Suprapubic skin (tissue), 4 donors: ENCODE measurements around the gene PPIF. TPM values are rescaled to one million over a fixed set of nuclear protein-coding genes. Genes with fewer than 3 reads are reported as not detected.

ENCODE experiments used
- DNase-seq, 2 donors: peaks; one replicate each; pipeline ENCODE4 v3.0.0-alpha.2; 2019; ENCODE audit warnings: low spot score in 2 of 2
- H3K27ac ChIP-seq: fragments of 200-600 bp; sonication (generic); one replicate; pipeline ENCODE4 v1.5.1; 2019
- H3K27me3 ChIP-seq: fragments of 200-600 bp; sonication (generic); one replicate; pipeline ENCODE4 v1.5.1; 2019
- H3K36me3 ChIP-seq: fragments of 200-600 bp; sonication (generic); one replicate; pipeline ENCODE4 v1.5.1; 2019
- H3K4me1 ChIP-seq: fragments of 200-600 bp; sonication (generic); one replicate; pipeline ENCODE4 v1.5.1; 2019
- H3K4me3 ChIP-seq: fragments of 200-600 bp; sonication (generic); one replicate; pipeline ENCODE4 v1.5.1; 2019; ENCODE audit warnings: mild to moderate bottlenecking
- H3K9me3 ChIP-seq: fragments of 200-600 bp; sonication (generic); one replicate; pipeline ENCODE4 v1.5.1; 2019
- CTCF ChIP-seq, 2 donors: fragments of 200-600 bp in 1 of 2; fragments of 450-650 bp in 1 of 2; sonication (generic) in 1 of 2; IDR thresholded peaks; one replicate each; pipeline ENCODE4 v1.5.1; 2016 to 2019; ENCODE audit warnings: antibody characterized with exemption in 2 of 2, mild to moderate bottlenecking in 1 of 2, moderate library complexity in 1 of 2
- EP300 ChIP-seq: sonication (generic); formaldehyde crosslinking; IDR thresholded peaks from one replicate; pipeline ENCODE4 v1.6.1; 2017; ENCODE audit warnings: antibody characterized with exemption
- POLR2A ChIP-seq, 2 donors: fragments of 450-650 bp; IDR thresholded peaks; one replicate each; pipeline ENCODE4 v1.6.1; 2017; ENCODE audit warnings: antibody characterized with exemption in 2 of 2, mild to moderate bottlenecking in 2 of 2, moderate library complexity in 2 of 2
- POLR2AphosphoS5 ChIP-seq, 3 donors: sonication (generic); formaldehyde crosslinking; IDR thresholded peaks; one replicate each; pipeline ENCODE4 v1.6.1; 2017; ENCODE audit warnings: antibody characterized with exemption in 3 of 3
- WGBS: methylation state at CpG from one replicate; pipeline ENCODE4 v1.1.5; 2018; 5-methylcytosine and 5-hydroxymethylcytosine counted together
- total RNA-seq, 4 donors: library from RNA; depleted of rRNA; stranded (reverse); fragments of >200 nt; gene quantifications; one replicate each; pipeline ENCODE4 v1.1.0, GENCODE V29; 2016

Gene PPIF
- total RNA-seq, 4 donors from 2014 or later = 41.0 to 92.8 (median 71.1) TPM

- Histone ChIP-seq H3K27me3 (no peaks in the 10 kb centered on the region), H3K27ac (no peak overlapping the region), H3K36me3 (no peaks in the 10 kb centered on the region), H3K4me3 (no peak overlapping the region), H3K4me1 (peaks cover 32% of the 10 kb centered on the region), H3K9me3 (no peaks in the 10 kb centered on the region)
- TF ChIP-seq POLR2AphosphoS5 (IDR thresholded peaks at IDR 0.05) = no peak
- no peak for TF ChIP-seq CTCF (IDR thresholded peaks at IDR 0.05)
- TF ChIP-seq POLR2A (IDR thresholded peaks at IDR 0.05) = no peak
- no peak for TF ChIP-seq EP300
- no peak for DNase-seq
- WGBS = 100% methylated on average over 1 of the region's 1 CpG
These were observed 23.7 kb upstream of the PPIF start for GRCh38 chr10:79323602-79324001.

GRCh38 chr10:79324032-79324695 is 23.1 kb upstream of the PPIF start:
- DNase-seq = no peak
- Histone ChIP-seq H3K4me1 (peaks cover 32% of the 10 kb centered on the region), H3K27ac (no peak overlapping the region), H3K4me3 (no peak overlapping the region), H3K9me3 (no peaks in the 10 kb centered on the region), H3K27me3 (no peaks in the 10 kb centered on the region), H3K36me3 (no peaks in the 10 kb centered on the region)
- TF ChIP-seq POLR2A (IDR thresholded peaks at IDR 0.05) (no peak), POLR2AphosphoS5 (IDR thresholded peaks at IDR 0.05) (no peak), CTCF (IDR thresholded peaks at IDR 0.05) (no peak), EP300 (no peak)
- 86% methylated on average over 10 of the region's 10 CpGs for WGBS

- Histone ChIP-seq H3K4me3 (no peak overlapping the region), H3K36me3 (no peaks in the 10 kb centered on the region), H3K27ac (no peak overlapping the region), H3K27me3 (no peaks in the 10 kb centered on the region), H3K4me1 (peaks cover 28% of the 10 kb centered on the region), H3K9me3 (no peaks in the 10 kb centered on the region)
- 100% methylated on average over 3 of the region's 3 CpGs for WGBS
- DNase-seq = no peak
- TF ChIP-seq POLR2A (IDR thresholded peaks at IDR 0.05) (no peak), EP300 (no peak), CTCF (IDR thresholded peaks at IDR 0.05) (no peak), POLR2AphosphoS5 (IDR thresholded peaks at IDR 0.05) (no peak)
These were observed 20.7 kb upstream of the PPIF start for GRCh38 chr10:79326361-79327089.

- no peak for TF ChIP-seq POLR2A (IDR thresholded peaks at IDR 0.05)
- no peak for TF ChIP-seq POLR2AphosphoS5 (IDR thresholded peaks at IDR 0.05)
- TF ChIP-seq CTCF (IDR thresholded peaks at IDR 0.05) = no peak
- no peak for TF ChIP-seq EP300
- no peak overlapping the region for H3K27ac ChIP-seq
- 91% methylated on average over 8 of the region's 8 CpGs for WGBS
These were observed 20.2 kb upstream of the PPIF start for GRCh38 chr10:79327090-79327457.

GRCh38 chr10:79328147-79328701 is 19.0 kb upstream of the PPIF start:
- WGBS = 93% methylated on average over 5 of the region's 6 CpGs
- Histone ChIP-seq H3K27me3 (no peaks in the 10 kb centered on the region), H3K9me3 (no peaks in the 10 kb centered on the region), H3K36me3 (no peaks in the 10 kb centered on the region), H3K4me3 (no peak overlapping the region), H3K27ac (no peak overlapping the region), H3K4me1 (peaks cover 16% of the 10 kb centered on the region)
- no peak for DNase-seq
- TF ChIP-seq POLR2AphosphoS5 (IDR thresholded peaks at IDR 0.05) = no peak

More at GRCh38 chr10:79327090-79327457, 20.2 kb upstream of the PPIF start:
- Histone ChIP-seq H3K4me3 (no peak overlapping the region), H3K36me3 (no peaks in the 10 kb centered on the region), H3K4me1 (peaks cover 26% of the 10 kb centered on the region), H3K27me3 (no peaks in the 10 kb centered on the region), H3K9me3 (no peaks in the 10 kb centered on the region)
- no peak for DNase-seq
